ENCODE measurements around the gene FNDC3B.

Gene FNDC3B

DNA sequence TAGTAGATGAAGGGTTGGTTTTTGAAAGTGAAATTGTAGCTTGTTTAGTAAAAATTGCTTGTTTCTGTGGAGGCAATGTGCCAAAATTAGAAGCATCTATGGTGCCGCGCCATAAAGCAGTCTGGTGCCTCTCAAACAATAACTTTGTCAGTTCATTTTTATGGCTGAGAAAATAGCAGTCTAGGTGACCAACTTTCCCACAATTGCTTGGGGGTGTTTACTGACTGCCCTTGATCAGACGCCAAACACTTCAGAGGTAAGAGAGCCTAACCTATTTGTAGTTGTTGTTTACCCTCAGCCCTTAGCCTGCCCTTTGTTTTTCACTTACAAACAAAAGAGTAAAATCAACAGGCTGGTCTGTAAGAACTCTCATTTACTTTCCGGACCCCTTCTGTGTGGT is 174.5 kb downstream of the FNDC3B start:
- no peak for TF ChIP-seq TAF1 (IDR thresholded peaks at IDR 0.05; ENCODE audit: borderline replicate concordance, insufficient read depth, low read length)
- TF ChIP-seq, protein P1, sequence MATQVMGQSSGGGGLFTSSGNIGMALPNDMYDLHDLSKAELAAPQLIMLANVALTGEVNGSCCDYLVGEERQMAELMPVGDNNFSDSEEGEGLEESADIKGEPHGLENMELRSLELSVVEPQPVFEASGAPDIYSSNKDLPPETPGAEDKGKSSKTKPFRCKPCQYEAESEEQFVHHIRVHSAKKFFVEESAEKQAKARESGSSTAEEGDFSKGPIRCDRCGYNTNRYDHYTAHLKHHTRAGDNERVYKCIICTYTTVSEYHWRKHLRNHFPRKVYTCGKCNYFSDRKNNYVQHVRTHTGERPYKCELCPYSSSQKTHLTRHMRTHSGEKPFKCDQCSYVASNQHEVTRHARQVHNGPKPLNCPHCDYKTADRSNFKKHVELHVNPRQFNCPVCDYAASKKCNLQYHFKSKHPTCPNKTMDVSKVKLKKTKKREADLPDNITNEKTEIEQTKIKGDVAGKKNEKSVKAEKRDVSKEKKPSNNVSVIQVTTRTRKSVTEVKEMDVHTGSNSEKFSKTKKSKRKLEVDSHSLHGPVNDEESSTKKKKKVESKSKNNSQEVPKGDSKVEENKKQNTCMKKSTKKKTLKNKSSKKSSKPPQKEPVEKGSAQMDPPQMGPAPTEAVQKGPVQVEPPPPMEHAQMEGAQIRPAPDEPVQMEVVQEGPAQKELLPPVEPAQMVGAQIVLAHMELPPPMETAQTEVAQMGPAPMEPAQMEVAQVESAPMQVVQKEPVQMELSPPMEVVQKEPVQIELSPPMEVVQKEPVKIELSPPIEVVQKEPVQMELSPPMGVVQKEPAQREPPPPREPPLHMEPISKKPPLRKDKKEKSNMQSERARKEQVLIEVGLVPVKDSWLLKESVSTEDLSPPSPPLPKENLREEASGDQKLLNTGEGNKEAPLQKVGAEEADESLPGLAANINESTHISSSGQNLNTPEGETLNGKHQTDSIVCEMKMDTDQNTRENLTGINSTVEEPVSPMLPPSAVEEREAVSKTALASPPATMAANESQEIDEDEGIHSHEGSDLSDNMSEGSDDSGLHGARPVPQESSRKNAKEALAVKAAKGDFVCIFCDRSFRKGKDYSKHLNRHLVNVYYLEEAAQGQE (IDR thresholded peaks at IDR 0.05; ENCODE audit: insufficient read depth in 1 of 2, low read depth in 2 of 2, low read length in 2 of 2), result no peak
- TF ChIP-seq FOXP2 (optimal IDR thresholded peaks at IDR 0.05; ENCODE audit: borderline replicate concordance, extremely low read depth, extremely low read length, insufficient read depth), result no peak
- TF ChIP-seq POLR2AphosphoS5 (IDR thresholded peaks at IDR 0.05; ENCODE audit: low read depth, low read length), result no peak
- no peak for TF ChIP-seq SIN3A (IDR thresholded peaks at IDR 0.05; ENCODE audit: borderline replicate concordance, insufficient read depth, low read length)

DNA sequence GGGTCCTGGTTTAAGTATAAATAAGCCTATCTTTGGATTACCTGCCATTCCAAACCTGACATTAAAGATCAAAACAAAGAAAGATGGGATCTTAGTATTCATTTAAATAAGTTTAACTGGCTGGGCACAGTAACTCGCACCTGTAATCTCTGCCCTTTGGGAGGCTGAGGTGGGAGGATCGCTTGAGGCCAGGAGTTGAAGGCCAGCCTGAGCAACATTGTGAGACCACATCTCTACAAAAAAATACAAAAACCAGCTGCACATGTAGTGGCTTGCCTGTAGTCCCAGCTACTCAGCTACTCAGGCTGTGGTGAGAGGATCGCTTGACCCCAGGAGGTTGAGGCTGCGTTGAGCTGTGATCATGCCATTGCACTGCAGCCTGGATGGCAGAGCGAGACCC is 176.9 kb downstream of the FNDC3B start:
- TF ChIP-seq, protein P1 (IDR thresholded peaks at IDR 0.05; ENCODE audit: insufficient read depth in 1 of 2, low read depth in 2 of 2, low read length in 2 of 2), result no peak
- TF ChIP-seq POLR2AphosphoS5 (IDR thresholded peaks at IDR 0.05; ENCODE audit: low read depth, low read length), result no peak
- TF ChIP-seq TAF1 (IDR thresholded peaks at IDR 0.05; ENCODE audit: borderline replicate concordance, insufficient read depth, low read length), result no peak
- no peak for TF ChIP-seq FOXP2 (optimal IDR thresholded peaks at IDR 0.05; ENCODE audit: borderline replicate concordance, extremely low read depth, extremely low read length, insufficient read depth)
- no peak for TF ChIP-seq SIN3A (IDR thresholded peaks at IDR 0.05; ENCODE audit: borderline replicate concordance, insufficient read depth, low read length)

DNA sequence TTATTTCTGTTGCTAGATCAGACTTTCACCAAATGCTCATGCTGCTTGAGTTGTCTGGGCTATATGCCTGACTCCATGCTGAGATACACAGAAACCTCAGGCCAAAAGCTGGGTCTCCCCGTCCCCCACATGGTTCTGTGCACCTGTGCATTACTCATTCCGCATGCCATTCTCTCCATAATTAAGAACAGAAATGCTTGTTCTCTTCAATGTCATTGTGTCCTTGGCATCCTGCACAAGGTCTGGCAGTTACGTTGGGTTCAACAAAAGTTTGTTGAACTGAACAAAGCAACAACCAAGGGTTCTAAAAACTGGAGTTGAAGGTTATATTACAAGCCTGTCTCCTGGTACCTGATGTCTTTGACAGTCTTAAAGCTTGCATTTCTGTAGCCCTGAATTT is 177.5 kb downstream of the FNDC3B start:
- TF ChIP-seq, protein P1 (IDR thresholded peaks at IDR 0.05; ENCODE audit: insufficient read depth in 1 of 2, low read depth in 2 of 2, low read length in 2 of 2), result no peak
- TF ChIP-seq FOXP2 (optimal IDR thresholded peaks at IDR 0.05; ENCODE audit: borderline replicate concordance, extremely low read depth, extremely low read length, insufficient read depth) (no peak), POLR2AphosphoS5 (IDR thresholded peaks at IDR 0.05; ENCODE audit: low read depth, low read length) (no peak), TAF1 (IDR thresholded peaks at IDR 0.05; ENCODE audit: borderline replicate concordance, insufficient read depth, low read length) (no peak), SIN3A (IDR thresholded peaks at IDR 0.05; ENCODE audit: borderline replicate concordance, insufficient read depth, low read length) (no peak)

DNA sequence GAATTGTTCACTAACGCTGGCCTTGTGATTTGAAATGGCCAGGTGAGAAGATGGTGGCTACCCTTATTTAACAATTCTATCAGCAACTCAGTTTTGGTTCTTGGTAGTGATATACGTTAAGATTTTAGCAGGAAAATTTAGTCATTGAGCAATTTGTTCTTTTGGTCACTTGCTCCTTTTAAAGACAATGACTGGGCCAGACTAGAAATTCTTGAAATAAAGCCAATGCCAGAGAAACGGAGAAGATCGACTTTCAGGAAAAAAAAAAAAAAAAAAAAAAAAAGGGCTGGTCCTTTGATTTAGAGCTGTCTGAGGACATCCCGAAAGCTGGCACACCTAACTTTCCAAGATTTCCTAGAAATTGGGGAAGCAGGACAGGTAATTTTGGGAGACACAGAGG is 178.5 kb downstream of the FNDC3B start:
- no peak for TF ChIP-seq TAF1 (IDR thresholded peaks at IDR 0.05; ENCODE audit: borderline replicate concordance, insufficient read depth, low read length)
- no peak for TF ChIP-seq POLR2AphosphoS5 (IDR thresholded peaks at IDR 0.05; ENCODE audit: low read depth, low read length)
- TF ChIP-seq SIN3A (IDR thresholded peaks at IDR 0.05; ENCODE audit: borderline replicate concordance, insufficient read depth, low read length), result no peak
- TF ChIP-seq, protein P1 (IDR thresholded peaks at IDR 0.05; ENCODE audit: insufficient read depth in 1 of 2, low read depth in 2 of 2, low read length in 2 of 2), result no peak
- no peak for TF ChIP-seq FOXP2 (optimal IDR thresholded peaks at IDR 0.05; ENCODE audit: borderline replicate concordance, extremely low read depth, extremely low read length, insufficient read depth)

Measured in PFSK-1 (cell line).